Mesothelial cell of epicardium (in vitro differentiated cells): Measurements from ENCODE around the gene CACNB3. TPM values are rescaled to one million over a fixed set of nuclear protein-coding genes. Genes with fewer than 3 reads are reported as not detected.
"Not testable (repeated sequence)": the region's sequence is repeated elsewhere in the genome, so short reads cannot be mapped to it uniquely, and the experiment has no call there.

Source experiments
- DNase-seq, 2 experiments: peaks; one replicate each; pipeline ENCODE4 v3.0.0; 2021; ENCODE audit warnings: low spot score in 2 of 2; ENCODE audit not compliant: unreplicated experiment in 2 of 2
- H3K27ac Mint-ChIP-seq: 2 replicates; pipeline ENCODE4 v1.8.0; 2021; ENCODE audit warnings: mixed read lengths
- H3K27me3 Mint-ChIP-seq: 2 replicates; pipeline ENCODE4 v1.8.0; 2021; ENCODE audit warnings: low read depth, mixed read lengths
- H3K36me3 Mint-ChIP-seq: 2 replicates; pipeline ENCODE4 v1.8.0; 2021; ENCODE audit warnings: mixed read lengths
- H3K4me1 Mint-ChIP-seq: 2 replicates; pipeline ENCODE4 v1.8.0; 2021; ENCODE audit warnings: mixed read lengths
- H3K4me3 Mint-ChIP-seq: 2 replicates; pipeline ENCODE4 v1.8.0; 2021; ENCODE audit warnings: mild to moderate bottlenecking, moderate library complexity, mixed read lengths
- H3K9me3 Mint-ChIP-seq: 2 replicates; pipeline ENCODE4 v1.8.0; 2021; ENCODE audit warnings: mixed read lengths
- CTCF ChIP-seq: fragments of 200-600 bp; sonication (generic); IDR thresholded peaks from one replicate; pipeline ENCODE4 v1.5.0; 2021; ENCODE audit warnings: antibody characterized with exemption; ENCODE audit not compliant: unreplicated experiment
- total RNA-seq: library from RNA; stranded (reverse); gene quantifications from 3 replicates; pipeline ENCODE4 v1.2.1, GENCODE V29; 2021

CACNB3 gene
- total RNA-seq, 1 donor from 2014 or later, result 114 TPM

- no peak for DNase-seq
- H3K4me1 Mint-ChIP-seq, result no peaks in the 10 kb centered on the region
- H3K27me3 Mint-ChIP-seq, result no peaks in the 10 kb centered on the region
- no peak for TF ChIP-seq CTCF
- peaks cover 48% of the 10 kb centered on the region for H3K36me3 Mint-ChIP-seq
- H3K27ac Mint-ChIP-seq, result no peak overlapping the region
- no peak overlapping the region for H3K4me3 Mint-ChIP-seq
- H3K9me3 Mint-ChIP-seq, result no peaks in the 10 kb centered on the region
These were observed 19.8 kb downstream of the CACNB3 start for GRCh38 chr12:48838048-48838447.

GRCh38 chr12:48842021-48842420 is 23.7 kb downstream of the CACNB3 start:
- not testable (repeated sequence) for H3K9me3 Mint-ChIP-seq, H3K27ac Mint-ChIP-seq, DNase-seq, H3K27me3 Mint-ChIP-seq, H3K4me1 Mint-ChIP-seq, H3K4me3 Mint-ChIP-seq
- H3K36me3 Mint-ChIP-seq, result peaks cover 40% of the 10 kb centered on the region

- no peaks in the 10 kb centered on the region for H3K9me3 Mint-ChIP-seq
- H3K27me3 Mint-ChIP-seq, result no peaks in the 10 kb centered on the region
- TF ChIP-seq CTCF, result no peak
- H3K36me3 Mint-ChIP-seq, result peaks cover 2% of the 10 kb centered on the region
- DNase-seq, result peak; percentile 78 to 86
- H3K27ac Mint-ChIP-seq, result peak within 1 kb of the TSS; percentile 96
- peak within 1 kb of the TSS; percentile 98 for H3K4me3 Mint-ChIP-seq
- peaks cover 23% of the 10 kb centered on the region for H3K4me1 Mint-ChIP-seq
These were observed 33.8 kb downstream of the CACNB3 start, which contains the start of gene DDX23 for GRCh38 chr12:48851883-48852733. TSS of gene DDX23 (minus strand) at chr12:48852163. CDS start at chr12:48845782, 6,381 bp downstream.

- peaks cover 2% of the 10 kb centered on the region for H3K36me3 Mint-ChIP-seq
- peaks cover 23% of the 10 kb centered on the region for H3K4me1 Mint-ChIP-seq
- DNase-seq, result peak; percentile 39 to 91
- peak overlapping the region; percentile 96 for H3K27ac Mint-ChIP-seq
- TF ChIP-seq CTCF, result peak; percentile 97
- H3K27me3 Mint-ChIP-seq, result no peaks in the 10 kb centered on the region
- H3K9me3 Mint-ChIP-seq, result no peaks in the 10 kb centered on the region
- peak overlapping the region; percentile 98 for H3K4me3 Mint-ChIP-seq
These were observed 34.7 kb downstream of the CACNB3 start for GRCh38 chr12:48852734-48853688.

GRCh38 chr12:48854488-48854887 is 36.2 kb downstream of the CACNB3 start:
- no peaks in the 10 kb centered on the region for H3K27me3 Mint-ChIP-seq
- H3K4me1 Mint-ChIP-seq, result peaks cover 23% of the 10 kb centered on the region
- no peak for TF ChIP-seq CTCF
- H3K27ac Mint-ChIP-seq, result no peak overlapping the region
- no peaks in the 10 kb centered on the region for H3K9me3 Mint-ChIP-seq
- H3K4me3 Mint-ChIP-seq, result no peak overlapping the region
- H3K36me3 Mint-ChIP-seq, result peaks cover 2% of the 10 kb centered on the region
- no peak for DNase-seq

- not testable (repeated sequence) for H3K27ac Mint-ChIP-seq, H3K27me3 Mint-ChIP-seq, H3K36me3 Mint-ChIP-seq, H3K4me3 Mint-ChIP-seq, H3K9me3 Mint-ChIP-seq, DNase-seq
- peaks cover 21% of the 10 kb centered on the region for H3K4me1 Mint-ChIP-seq
These were observed 36.6 kb downstream of the CACNB3 start for GRCh38 chr12:48854932-48855331.
